ENCODE results near the gene SERPINA3.
"Not testable (repeated sequence)": the region's sequence is repeated elsewhere in the genome, so short reads cannot be mapped to it uniquely, and the experiment has no call there.

SERPINA3 gene

DNA sequence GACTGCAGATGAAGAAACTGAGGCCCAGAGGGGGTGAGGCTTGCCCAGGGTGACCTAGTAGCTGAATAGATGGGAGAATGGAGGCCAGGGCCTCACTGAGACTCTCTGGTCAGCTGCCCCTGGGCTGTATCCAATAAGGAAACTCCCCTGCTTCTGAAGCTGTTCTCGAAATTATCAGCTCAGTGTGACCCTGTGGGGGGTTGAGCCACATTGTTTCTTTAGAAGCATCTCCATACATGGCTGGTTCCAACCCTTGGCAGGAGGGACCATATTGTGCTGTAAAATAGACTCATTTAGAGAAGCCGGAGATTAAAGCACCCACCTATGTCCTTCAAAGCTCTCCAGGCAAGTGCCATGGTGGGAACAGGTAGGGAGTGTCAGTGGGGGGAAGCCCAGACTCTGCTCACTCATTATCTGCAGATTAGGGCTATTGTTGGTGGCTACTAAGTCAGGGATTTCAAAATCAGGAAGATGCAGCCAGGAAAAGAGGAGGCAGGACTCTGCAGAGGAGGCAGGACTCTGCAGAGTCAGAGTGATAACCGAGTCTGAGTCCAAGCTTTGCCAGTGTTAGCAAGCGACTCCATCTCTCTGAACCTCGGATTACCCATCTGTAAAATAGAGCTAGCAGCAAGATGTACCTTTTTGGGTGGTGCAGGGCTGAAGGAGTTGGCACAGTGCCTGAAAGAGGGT is 27.5 kb upstream of the SERPINA3 start:
- no peak for DNase-seq (ENCODE audit: low read depth)

DNA sequence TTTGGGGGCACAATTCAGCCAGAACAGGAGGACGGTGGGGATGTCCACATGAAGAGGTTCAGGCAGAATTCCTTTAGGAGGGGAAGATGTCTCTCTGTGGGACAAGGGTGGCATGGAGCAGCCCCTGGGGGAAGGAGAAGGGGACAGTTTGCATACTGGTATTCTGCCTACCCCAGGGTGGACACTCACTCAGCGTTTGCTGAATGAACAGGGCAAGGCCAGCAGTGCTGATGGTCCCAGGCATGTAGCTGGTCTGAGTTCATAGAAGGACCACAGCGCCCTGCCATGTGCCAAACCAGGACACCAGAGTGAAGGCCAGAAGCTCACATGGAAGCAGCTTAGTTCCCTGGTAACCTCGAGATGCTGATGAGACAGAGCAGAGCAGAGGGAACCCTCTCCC is 25.6 kb upstream of the SERPINA3 start:
- DNase-seq (ENCODE audit: low read depth) = no peak

DNA sequence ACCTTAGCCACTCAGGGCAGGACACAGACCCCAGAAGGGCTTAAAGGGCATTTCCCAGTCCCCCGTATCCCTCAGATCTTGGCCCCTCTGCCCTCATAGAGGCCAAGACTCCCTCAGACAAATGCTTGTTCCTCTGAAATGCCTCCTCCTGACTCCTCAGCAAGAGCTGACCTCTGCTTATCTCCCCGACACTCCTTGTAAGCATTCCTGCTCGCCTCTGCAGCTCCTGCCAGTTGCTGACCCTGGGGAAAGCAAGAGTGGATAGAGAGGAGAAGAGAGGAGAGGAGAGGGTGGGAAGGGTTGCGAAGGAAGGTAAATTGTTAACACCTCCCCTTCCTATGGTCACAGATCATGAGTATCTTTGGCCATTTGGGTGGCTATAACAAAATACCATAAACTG is 23.9 kb upstream of the SERPINA3 start:
- no peak for DNase-seq (ENCODE audit: low read depth)

DNA sequence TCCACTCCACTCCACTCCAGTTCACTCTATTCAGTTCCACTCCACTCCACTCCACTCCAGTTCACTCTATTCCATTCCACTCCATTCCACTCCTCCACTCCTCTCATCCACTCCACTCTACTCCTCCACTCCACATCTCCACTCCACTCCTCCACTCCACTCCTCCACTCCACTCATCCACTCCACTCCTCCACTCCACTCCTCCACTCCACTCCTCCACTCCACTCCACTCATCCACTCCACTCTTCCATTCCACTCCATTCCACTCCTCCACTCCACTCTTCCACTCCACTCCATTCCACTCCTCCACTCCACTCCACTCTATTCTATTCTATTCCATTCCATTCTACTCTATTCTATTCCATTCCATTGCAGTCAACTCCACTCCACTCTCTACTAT is 21.1 kb upstream of the SERPINA3 start:
- no peak for DNase-seq (ENCODE audit: low read depth)

DNA sequence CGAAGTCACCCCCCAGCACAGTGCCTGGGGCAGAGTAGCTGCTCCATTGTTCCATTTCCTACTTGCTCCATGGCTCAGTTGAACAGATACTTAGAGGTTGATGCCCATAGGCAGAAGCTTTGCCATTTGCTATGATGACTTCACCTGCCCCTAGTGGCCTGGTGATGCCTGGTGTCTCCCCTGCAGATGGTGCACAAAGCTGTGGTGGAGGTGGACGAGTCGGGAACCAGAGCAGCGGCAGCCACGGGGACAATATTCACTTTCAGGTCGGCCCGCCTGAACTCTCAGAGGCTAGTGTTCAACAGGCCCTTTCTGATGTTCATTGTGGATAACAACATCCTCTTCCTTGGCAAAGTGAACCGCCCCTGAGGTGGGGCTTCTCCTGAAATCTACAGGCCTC is 20.3 kb upstream of the SERPINA3 start:
- no peak for DNase-seq (ENCODE audit: low read depth)

DNA sequence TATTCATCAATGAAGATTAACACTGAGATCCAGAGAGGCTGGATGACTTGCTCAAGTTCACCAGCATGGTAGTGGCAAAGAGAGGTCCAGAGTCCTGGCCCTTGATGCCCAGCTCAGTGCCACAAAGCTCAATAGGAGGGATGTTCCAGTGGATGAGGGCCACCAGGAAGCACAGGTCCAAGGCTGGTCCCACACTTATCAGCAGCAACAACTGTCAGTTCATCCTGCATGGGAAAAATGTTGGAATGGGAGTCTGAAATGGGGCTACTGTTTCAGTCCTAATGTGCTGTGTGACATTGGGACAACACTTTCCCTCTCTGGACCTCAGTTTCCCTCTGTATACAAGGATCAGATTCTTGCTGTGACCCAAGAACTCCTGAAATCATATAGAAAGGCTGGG is 19.7 kb upstream of the SERPINA3 start:
- no peak for DNase-seq (ENCODE audit: low read depth)

DNA sequence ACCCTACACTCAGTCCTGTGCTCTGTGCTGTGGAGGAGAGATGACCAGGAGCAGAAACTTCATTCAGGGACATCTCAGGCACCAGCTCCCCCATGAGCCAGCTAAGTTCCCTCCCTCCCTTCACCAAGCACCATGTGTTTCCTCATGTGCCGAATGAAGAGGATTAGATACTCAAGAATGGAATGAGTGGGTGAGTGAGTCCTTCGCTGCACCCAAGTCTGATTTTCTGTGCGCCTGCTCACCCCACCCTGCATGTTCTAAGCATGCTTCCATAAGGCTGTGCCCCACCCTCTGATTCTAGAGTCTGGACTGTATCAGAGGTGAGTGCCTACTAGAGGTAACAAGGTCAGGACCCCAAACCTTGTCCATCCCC is 18.8 kb upstream of the SERPINA3 start:
- DNase-seq (ENCODE audit: low read depth) = no peak

GRCh38 chr14:94593749-94594431 is 18.3 kb upstream of the SERPINA3 start:
- DNase-seq (ENCODE audit: low read depth) = no peak

- no peak for DNase-seq (ENCODE audit: low read depth)
Measured at GRCh38 chr14:94594441-94594840, 17.8 kb upstream of the SERPINA3 start.

GRCh38 chr14:94595912-94596311 is 16.3 kb upstream of the SERPINA3 start:
- no peak for DNase-seq (ENCODE audit: low read depth)

GRCh38 chr14:94596361-94596760 is 15.8 kb upstream of the SERPINA3 start:
- DNase-seq (ENCODE audit: low read depth) = no peak

GRCh38 chr14:94597788-94598187 is 14.4 kb upstream of the SERPINA3 start:
- no peak for DNase-seq (ENCODE audit: low read depth)

DNA sequence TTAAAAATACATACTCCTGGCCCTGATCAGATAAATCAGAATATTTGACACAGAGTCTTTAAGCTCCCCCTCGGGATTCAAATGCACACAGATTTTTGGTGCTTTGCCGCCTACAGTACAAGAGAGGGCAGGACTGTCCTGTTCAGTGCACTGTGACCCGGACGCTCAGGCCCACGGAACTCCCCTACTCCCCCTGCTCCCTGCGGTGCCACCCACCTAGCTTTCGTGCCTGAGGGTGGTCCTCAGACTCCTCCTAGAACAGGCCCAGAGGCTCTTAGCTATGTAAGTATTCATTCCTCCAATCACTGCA is 13.7 kb upstream of the SERPINA3 start:
- DNase-seq (ENCODE audit: low read depth) = no peak

GRCh38 chr14:94598816-94599655 is 13.2 kb upstream of the SERPINA3 start:
- DNase-seq (ENCODE audit: low read depth) = no peak

- DNase-seq (ENCODE audit: low read depth) = no peak
Measured at GRCh38 chr14:94599656-94600004, 12.6 kb upstream of the SERPINA3 start.

DNA sequence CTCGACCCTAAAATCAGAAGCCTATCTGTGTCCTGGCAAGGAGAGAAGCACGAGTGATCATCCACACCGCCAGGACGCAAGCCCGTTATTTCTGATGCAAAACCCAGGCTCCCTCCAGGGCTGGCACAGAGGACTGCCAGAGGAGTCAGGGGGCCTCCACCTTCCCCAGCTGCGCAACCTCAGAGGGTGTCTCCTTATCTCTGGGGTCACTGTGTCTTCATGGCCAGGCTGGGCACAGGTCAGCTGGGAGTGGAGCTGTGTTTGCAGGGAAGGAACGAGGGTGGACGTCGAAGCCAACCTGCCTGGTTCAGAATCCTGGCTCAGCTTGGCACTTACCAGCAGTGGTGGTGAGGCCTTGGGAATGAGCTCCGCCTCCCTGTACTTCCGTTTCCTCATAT is 12.0 kb upstream of the SERPINA3 start:
- DNase-seq (ENCODE audit: low read depth) = no peak

GRCh38 chr14:94601884-94602391 is 10.3 kb upstream of the SERPINA3 start:
- no peak for DNase-seq (ENCODE audit: low read depth)

- DNase-seq (ENCODE audit: low read depth) = no peak
Measured at GRCh38 chr14:94602722-94603121, 9.5 kb upstream of the SERPINA3 start.

- no peak for DNase-seq (ENCODE audit: low read depth)
Measured at GRCh38 chr14:94605361-94605760, 6.8 kb upstream of the SERPINA3 start.

- not testable (repeated sequence) for DNase-seq (ENCODE audit: low read depth)
Measured at GRCh38 chr14:94608966-94609365, 3.2 kb upstream of the SERPINA3 start.

DNA sequence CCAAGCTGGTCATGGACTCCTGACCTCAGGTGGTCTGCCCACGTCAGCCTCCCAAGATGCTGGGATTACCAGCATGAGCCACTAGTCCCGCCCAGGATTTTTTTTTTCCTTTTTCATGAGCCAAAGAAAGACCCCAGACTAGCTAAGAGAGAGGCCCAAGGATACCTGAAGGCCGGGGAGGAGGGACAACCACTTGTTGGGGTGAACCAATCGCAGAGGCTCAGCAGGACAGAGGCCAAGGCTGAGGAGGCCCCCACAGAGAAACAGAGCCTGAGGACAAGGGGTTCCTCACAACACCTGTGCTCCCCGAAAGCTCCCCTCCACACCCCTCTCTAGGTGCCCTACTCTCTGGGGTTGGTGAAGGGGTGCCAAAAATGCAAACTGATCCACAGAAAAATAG is 1.0 kb upstream of the SERPINA3 start:
- no peak for DNase-seq (ENCODE audit: low read depth)

DNA sequence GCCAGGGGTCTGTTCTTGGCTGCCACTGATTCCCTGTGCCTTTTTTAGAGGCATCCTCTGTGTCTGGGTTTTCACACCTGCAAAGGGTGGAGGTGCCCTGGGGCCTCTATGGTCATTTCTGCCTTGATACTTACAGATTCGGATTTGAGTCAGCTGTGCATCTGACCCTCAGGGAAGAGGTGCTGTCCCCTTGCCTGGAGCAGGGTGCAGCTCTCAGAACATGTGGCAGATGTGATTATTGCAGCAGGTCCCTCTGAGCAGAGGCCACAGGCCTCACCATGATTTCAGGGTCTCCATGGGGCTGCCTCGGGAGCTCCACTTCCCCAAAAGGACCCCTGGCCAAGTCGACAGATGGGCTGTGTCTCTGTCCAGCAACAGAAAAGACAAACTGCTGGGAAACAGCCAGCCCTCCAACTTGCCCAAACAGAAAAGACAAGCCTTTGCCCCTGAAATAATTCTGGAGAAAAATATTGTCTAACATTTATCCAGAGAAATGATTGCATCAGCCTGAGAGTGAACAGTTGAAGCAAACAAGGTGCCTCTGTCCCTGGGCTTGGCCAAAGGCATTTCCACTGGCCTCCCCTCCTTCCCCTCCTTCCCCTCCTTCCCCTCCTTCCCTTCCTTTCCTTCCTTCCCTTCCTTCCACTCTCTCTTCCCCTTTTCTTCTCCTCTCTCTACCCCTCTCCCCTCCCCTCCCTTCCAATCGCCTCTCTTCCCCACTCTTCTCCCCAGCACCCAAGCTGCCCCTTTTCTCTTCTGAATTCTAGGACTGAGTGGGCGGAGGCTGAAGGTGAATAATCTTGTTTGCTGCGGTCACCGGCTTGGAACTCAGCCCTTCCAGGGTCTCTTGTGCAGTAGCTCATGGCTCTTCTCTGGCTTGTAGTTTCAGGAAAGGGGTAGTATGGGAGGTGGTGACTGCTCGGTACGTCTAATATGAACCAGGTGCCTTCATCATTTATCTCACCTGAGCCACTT is 676 bp downstream of the SERPINA3 start:
- DNase-seq (ENCODE audit: low read depth) = no peak
